Liver (tissue), 9 donors: ENCODE measurements around the gene SPATA2L. TPM values are rescaled to one million over a fixed set of nuclear protein-coding genes. Genes with fewer than 3 reads are reported as not detected.

ENCODE experiments used
- DNase-seq: peaks from one replicate; pipeline ENCODE4 v3.0.0-alpha.2; 2017; ENCODE audit warnings: low spot score
- H3K27ac ChIP-seq, 2 donors: one replicate each; pipeline ENCODE4 v1.7.0; 2013; ENCODE audit warnings: inconsistent platforms in 2 of 2, low read length in 2 of 2, control low read depth in 1 of 2, low read depth in 1 of 2, mild to moderate bottlenecking in 1 of 2
- H3K27me3 ChIP-seq, 4 donors: one replicate each; pipeline versions ENCODE4 v1.6.1 to v1.7.0; 2013; ENCODE audit warnings: low read length in 3 of 4, inconsistent platforms in 1 of 4, mild to moderate bottlenecking in 1 of 4, moderate library complexity in 1 of 4; ENCODE audit not compliant: control insufficient read depth in 4 of 4, insufficient read depth in 4 of 4
- H3K36me3 ChIP-seq, 4 donors: one replicate each; pipeline versions ENCODE4 v1.6.1 to v1.7.0; 2013; ENCODE audit warnings: low read length in 3 of 4, mild to moderate bottlenecking in 3 of 4, low read depth in 1 of 4, moderate library complexity in 1 of 4; ENCODE audit not compliant: control insufficient read depth in 4 of 4, insufficient read depth in 3 of 4
- H3K4me1 ChIP-seq, 4 donors: one replicate each; pipeline versions ENCODE4 v1.6.1 to v1.7.0; 2013; ENCODE audit warnings: low read length in 3 of 4, mild to moderate bottlenecking in 3 of 4, moderate library complexity in 1 of 4; ENCODE audit not compliant: control insufficient read depth in 4 of 4, insufficient read depth in 4 of 4
- H3K4me3 ChIP-seq, 3 donors: one replicate each; pipeline versions ENCODE4 v1.6.1 to v1.7.0; 2013; ENCODE audit warnings: low read length in 3 of 3, control low read depth in 1 of 3, low read depth in 1 of 3, mild to moderate bottlenecking in 1 of 3
- H3K9ac ChIP-seq, 2 donors: one replicate each; pipeline ENCODE4 v1.7.0; 2013; ENCODE audit warnings: low read length in 2 of 2, mild to moderate bottlenecking in 2 of 2, moderate library complexity in 2 of 2, control low read depth in 1 of 2, low read depth in 1 of 2
- H3K9me3 ChIP-seq, 4 donors: one replicate each; pipeline versions ENCODE4 v1.6.1 to v1.7.0; 2013; ENCODE audit warnings: low read length in 3 of 4; ENCODE audit not compliant: control insufficient read depth in 4 of 4
- FOXA1 ChIP-seq: IDR thresholded peaks from 2 replicates; pipeline ENCODE4 v1.6.1; 2016; ENCODE audit warnings: antibody characterized with exemption
- GABPA ChIP-seq, 2 donors: IDR thresholded peaks in 1 of 2; conservative IDR thresholded peaks in 1 of 2; 2 replicates each; pipeline ENCODE4 v1.6.1; 2016; ENCODE audit warnings: antibody characterized with exemption in 2 of 2, mild to moderate bottlenecking in 1 of 2, moderate library complexity in 1 of 2
- HNF4A ChIP-seq, 2 donors: conservative IDR thresholded peaks; 2 replicates each; pipeline ENCODE4 v1.6.1; 2016; ENCODE audit warnings: antibody characterized with exemption in 2 of 2, mild to moderate bottlenecking in 2 of 2
- MAX ChIP-seq: IDR thresholded peaks from 2 replicates; pipeline ENCODE4 v1.6.1; 2016; ENCODE audit warnings: antibody characterized with exemption
- REST ChIP-seq: IDR thresholded peaks from 2 replicates; pipeline ENCODE4 v1.6.1; 2016; ENCODE audit warnings: antibody characterized with exemption, mild to moderate bottlenecking
- RXRA ChIP-seq, 2 donors: IDR thresholded peaks; 2 replicates each; pipeline ENCODE4 v1.6.1; 2017 to 2018; ENCODE audit warnings: antibody characterized with exemption in 2 of 2, mild to moderate bottlenecking in 1 of 2
- SP1 ChIP-seq: IDR thresholded peaks from 2 replicates; pipeline ENCODE4 v1.6.1; 2018; ENCODE audit warnings: antibody characterized with exemption, mild to moderate bottlenecking
- ZBTB33 ChIP-seq: IDR thresholded peaks from 2 replicates; pipeline ENCODE4 v1.6.1; 2016; ENCODE audit warnings: antibody characterized with exemption
- WGBS: extraction: QIAGEN DNeasy Blood & Tissue Kit; methylation state at CpG from one replicate; pipeline ENCODE4 v1.1.7; 2013; 5-methylcytosine and 5-hydroxymethylcytosine counted together
- polyA plus RNA-seq, 2 donors: library from polyadenylated mRNA; stranded (reverse) in 1 of 2; unstranded in 1 of 2; fragments of 200-250 nt in 1 of 2; fragments of >200 nt in 1 of 2; fragmentation: Nextera tagmentation in 1 of 2; extraction: Ambion mirVana in 1 of 2; gene quantifications; one replicate each; pipeline versions ENCODE4 v1.2.1 to v1.2.3, GENCODE V29; 2013 to 2015
- total RNA-seq, 2 donors: library from RNA; depleted of rRNA; stranded (reverse); fragments of >200 nt; gene quantifications; one replicate each; pipeline ENCODE4 v1.2.3, GENCODE V29; 2014
- donor health status: healthy.
- donor health status: healthy.
- donor health status: healthy.
- donor health status: healthy.
- donor health status: healthy.

The SPATA2L gene
- total and polyA plus RNA-seq, 4 donors: 4.6 to 11.3 (median 6.9) TPM

- H3K9ac ChIP-seq: peak overlapping the region in 1 of 2 donors; percentile 19
- 83% methylated on average over 30 of the region's 30 CpGs for WGBS
- peaks cover 8 to 31% (median 23%) of the 10 kb centered on the region in 4 donors for H3K4me1 ChIP-seq
- H3K27ac ChIP-seq: peak overlapping the region; percentile 86 to 99
- H3K9me3 ChIP-seq: no peaks in the 10 kb centered on the region
- DNase-seq: no peak
- no peaks in the 10 kb centered on the region for H3K27me3 ChIP-seq
- no peak for TF ChIP-seq GABPA (IDR thresholded peaks at IDR 0.05 in 1 of 2, conservative IDR thresholded peaks at IDR 0.05 in 1 of 2)
- TF ChIP-seq MAX: no peak
- no peak for TF ChIP-seq REST
- no peak for TF ChIP-seq FOXA1
- no peak for TF ChIP-seq RXRA (IDR thresholded peaks at IDR 0.05)
- no peak for TF ChIP-seq SP1
- no peak for TF ChIP-seq ZBTB33
- H3K4me3 ChIP-seq: no peak overlapping the region
- peaks cover 0 to 25% (median 12%) of the 10 kb centered on the region in 4 donors for H3K36me3 ChIP-seq
Observed at GRCh38 chr16:89723279-89724250, 22.1 kb upstream of the SPATA2L start.

GRCh38 chr16:89722392-89723278, 21.1 kb upstream of the SPATA2L start:
- Histone ChIP-seq H3K9ac (peak overlapping the region in 1 of 2 donors; percentile 36), H3K36me3 (peaks cover 0 to 22% (median 9%) of the 10 kb centered on the region in 4 donors), H3K27me3 (no peaks in the 10 kb centered on the region), H3K27ac (peak overlapping the region; percentile 86 to 99), H3K4me1 (peaks cover 8 to 31% (median 23%) of the 10 kb centered on the region in 4 donors), H3K4me3 (peak overlapping the region; percentile 66 to 92 (median 83)), H3K9me3 (no peaks in the 10 kb centered on the region)
- 26% methylated on average over 56 of the region's 56 CpGs for WGBS
- no peak for DNase-seq
- TF ChIP-seq HNF4A (conservative IDR thresholded peaks at IDR 0.05): no peak
- TF ChIP-seq SP1: peak; percentile 7
